A549 (cell line): ENCODE data around the gene STOM. TPM values are rescaled to one million over a fixed set of nuclear protein-coding genes. Genes with fewer than 3 reads are reported as not detected.

Source experiments
- ATAC-seq, 2 experiments: fragments of 200-7000 bp in 1 of 2; fragments of >200 bp in 1 of 2; cut with Nextera tagmentation in 1 of 2; cut with Tn5 transposase in 1 of 2; 3 replicates each; pipeline versions ENCODE4 v1.8.0 to v1.9.1; 2018 to 2020; ENCODE audit warnings: mild to moderate bottlenecking in 1 of 2, moderate library complexity in 1 of 2
- CTCF ChIA-PET: fragments of 300-600 bp; sonication (Branson Sonifier 250); formaldehyde crosslinking; extraction: SDS; loops from one replicate; lab custom pipeline; 2021; ENCODE audit warnings: antibody characterized with exemption, inconsistent platforms; lab: Yijun Ruan, JAX
- POLR2A ChIA-PET: fragments of 350-600 bp; formaldehyde crosslinking; extraction: SDS; loops from one replicate; lab custom pipeline; 2021; ENCODE audit warnings: antibody characterized with exemption, inconsistent platforms; lab: Yijun Ruan, JAX
- DNase-seq, 2 experiments: peaks; one replicate each; pipeline versions ENCODE4 v3.0.0 to v3.0.0-alpha.2; 2011 to 2016; ENCODE audit warnings: low read depth in 1 of 2, low spot score in 1 of 2
- FAIRE-seq: peaks from 2 replicates; lab custom pipeline; 2011; peaks lifted over from hg19 to GRCh38; lab: Jason Lieb, UNC
- H3K27ac ChIP-seq, 2 experiments: fragments of >200 bp; sonication (Bioruptor Twin); formaldehyde crosslinking; 3 replicates each; pipeline ENCODE4 v1.5.1; 2016 to 2017
- H3K4me1 ChIP-seq: fragments of >200 bp; sonication (Bioruptor Twin); formaldehyde crosslinking; 3 replicates; pipeline ENCODE4 v1.6.1; 2016
- H3K4me2 ChIP-seq: fragments of >200 bp; sonication (Bioruptor Twin); formaldehyde crosslinking; 3 replicates; pipeline ENCODE4 v1.6.1; 2016
- H3K4me3 ChIP-seq: fragments of >200 bp; sonication (Bioruptor Twin); formaldehyde crosslinking; 3 replicates; pipeline ENCODE4 v1.5.1; 2016
- H3K9me3 ChIP-seq: fragments of >200 bp; sonication (Bioruptor Twin); formaldehyde crosslinking; 3 replicates; pipeline ENCODE4 v1.6.1; 2016
- BHLHE40 ChIP-seq: IDR thresholded peaks from 2 replicates; pipeline ENCODE4 v1.6.1; 2012; ENCODE audit warnings: low read depth, low read length, inconsistent platforms
- CBX8 ChIP-seq: fragments of 200-600 bp; sonication (generic); IDR thresholded peaks from 2 replicates; pipeline ENCODE4 v1.6.1; 2016
- CHD2 ChIP-seq: fragments of 150-350 bp; IDR thresholded peaks from 2 replicates; pipeline ENCODE4 v1.6.1; 2014; ENCODE audit warnings: low read length; ENCODE audit not compliant: partially characterized antibody
- EHMT2 ChIP-seq: fragments of 200-600 bp; sonication (generic); IDR thresholded peaks from 2 replicates; pipeline ENCODE4 v1.6.1; 2016; ENCODE audit warnings: antibody characterized with exemption, low read depth, mild to moderate bottlenecking, moderate library complexity
- ESRRA ChIP-seq: fragments of 150-350 bp; IDR thresholded peaks from 2 replicates; pipeline ENCODE4 v1.6.1; 2014; ENCODE audit warnings: mild to moderate bottlenecking, low read length, borderline replicate concordance
- FOSB ChIP-seq: fragments of 250-450 bp; sonication (Bioruptor Pico); IDR thresholded peaks from 2 replicates; pipeline ENCODE4 v1.5.0; 2020; ENCODE audit warnings: mild to moderate bottlenecking, moderate library complexity
- FOXS1 ChIP-seq: fragments of 250-450 bp; sonication (Bioruptor Pico); IDR thresholded peaks from 2 replicates; pipeline ENCODE4 v1.5.0; 2020; ENCODE audit warnings: mild to moderate bottlenecking, moderate library complexity
- HEYL ChIP-seq: fragments of 250-450 bp; sonication (Bioruptor Pico); IDR thresholded peaks from 2 replicates; pipeline ENCODE4 v1.8.0; 2021; ENCODE audit warnings: mild to moderate bottlenecking, moderate library complexity
- HOXA7 ChIP-seq: fragments of 250-450 bp; sonication (Bioruptor Pico); IDR thresholded peaks from 2 replicates; pipeline ENCODE4 v1.5.0; 2020; ENCODE audit warnings: mild to moderate bottlenecking, moderate library complexity
- HOXB13 ChIP-seq: fragments of 250-450 bp; sonication (Bioruptor Pico); IDR thresholded peaks from 2 replicates; pipeline ENCODE4 v1.5.0; 2020; ENCODE audit warnings: low read depth, mild to moderate bottlenecking, moderate library complexity
- HOXB5 ChIP-seq: fragments of 250-450 bp; sonication (Bioruptor Pico); IDR thresholded peaks from 2 replicates; pipeline ENCODE4 v1.5.0; 2020; ENCODE audit warnings: mild to moderate bottlenecking, moderate library complexity
- JUN ChIP-seq, 2 experiments: fragments of >200 bp; sonication (Bioruptor Twin); formaldehyde crosslinking; IDR thresholded peaks; 2 replicates in 1 of 2; 3 replicates in 1 of 2; pipeline ENCODE4 v1.6.1; 2016 to 2017
- NFE2L2 ChIP-seq: fragments of 150-350 bp; conservative IDR thresholded peaks from 2 replicates; pipeline ENCODE4 v1.6.1; 2014; ENCODE audit warnings: low read length
- NPAS2 ChIP-seq: fragments of 250-450 bp; sonication (Bioruptor Pico); IDR thresholded peaks from 2 replicates; pipeline ENCODE4 v1.8.0; 2022; ENCODE audit warnings: mild to moderate bottlenecking, moderate library complexity, borderline replicate concordance
- PHF8 ChIP-seq: fragments of 200-600 bp; sonication (generic); IDR thresholded peaks from 2 replicates; pipeline ENCODE4 v1.6.1; 2016; ENCODE audit warnings: low read depth, mild to moderate bottlenecking, antibody characterized with exemption, moderate library complexity, borderline replicate concordance
- POLR2AphosphoS2 ChIP-seq: conservative IDR thresholded peaks from 2 replicates; pipeline ENCODE4 v1.6.1; 2012; ENCODE audit warnings: low read length, improper control_type of control experiment, inconsistent platforms
- SREBF2 ChIP-seq: fragments of 450-650 bp; IDR thresholded peaks from 2 replicates; pipeline ENCODE4 v1.6.1; 2014; ENCODE audit warnings: mild to moderate bottlenecking, moderate library complexity
- TP53 ChIP-seq: fragments of 250-450 bp; sonication (Bioruptor Pico); IDR thresholded peaks from 2 replicates; pipeline ENCODE4 v1.5.0; 2021; ENCODE audit warnings: mild to moderate bottlenecking, moderate library complexity
- WGBS: methylation state at CpG from one replicate; pipeline ENCODE4 v1.1.6; 2017; ENCODE audit errors: missing lambda C conversion rate; 5-methylcytosine and 5-hydroxymethylcytosine counted together
- polyA plus RNA-seq, 4 experiments: library from polyadenylated mRNA; depleted of rRNA in 3 of 4; stranded (reverse); fragments of >200 nt; fragmentation: RNase III in 1 of 4; extraction: RNeasy Plus Mini Kit Qiagen cat#74134 plus additional on column Dnase treatment in 1 of 4; gene quantifications; 2 replicates in 3 of 4; 3 replicates in 1 of 4; pipeline ENCODE4 v1.2.3, GENCODE V29; 2011 to 2017
- TF ChIP-seq, protein P1 (sequence below): IDR thresholded peaks from 2 replicates; pipeline ENCODE4 v1.6.1; 2012

STOM gene
- polyA plus RNA-seq, 2 of the 4 experiments (the other 2 are of a cell fraction): 83.3 to 246 TPM

DNA sequence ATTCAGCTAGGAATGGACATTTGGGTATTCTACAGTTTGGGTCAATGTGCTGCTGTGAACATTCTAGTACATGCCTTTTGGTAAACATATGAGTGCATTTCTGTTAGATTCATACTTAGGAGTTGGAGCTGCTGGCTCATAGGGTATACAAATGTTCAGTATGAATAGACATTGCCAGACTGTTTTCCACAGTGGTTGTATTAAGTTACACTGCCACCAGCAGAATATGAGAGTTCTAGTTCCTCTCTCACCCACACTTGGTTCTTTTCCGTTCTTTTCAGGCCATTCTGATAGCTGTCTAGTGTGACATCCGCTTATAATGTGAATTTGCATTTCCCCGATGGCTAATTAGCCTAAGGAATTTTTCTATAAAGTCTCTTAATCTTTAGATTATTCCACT lies 25.0 kb downstream of the STOM start:
- Histone ChIP-seq H3K4me3 (no peak overlapping the region), H3K4me1 (no peaks in the 10 kb centered on the region), H3K9me3 (no peaks in the 10 kb centered on the region), H3K27ac (no peak overlapping the region), H3K4me2 (no peak overlapping the region)
- ChIA-PET POLR2A (no interaction called here), CTCF (interaction anchor here (1.0 to 7.6 kb wide), 7 partner anchors 9 to 131 kb away, joined by 3 to 53 read pairs (median 3); no protein-coding TSS in a partner anchor)
- no peak for TF ChIP-seq NFE2L2
- no peak for TF ChIP-seq FOXS1
- TF ChIP-seq JUN (IDR thresholded peaks at IDR 0.05): no peak
- FAIRE-seq (no peak), DNase-seq (no peak), ATAC-seq (no peak)
- WGBS: 92% methylated on average over 3 of the region's 3 CpGs

DNA sequence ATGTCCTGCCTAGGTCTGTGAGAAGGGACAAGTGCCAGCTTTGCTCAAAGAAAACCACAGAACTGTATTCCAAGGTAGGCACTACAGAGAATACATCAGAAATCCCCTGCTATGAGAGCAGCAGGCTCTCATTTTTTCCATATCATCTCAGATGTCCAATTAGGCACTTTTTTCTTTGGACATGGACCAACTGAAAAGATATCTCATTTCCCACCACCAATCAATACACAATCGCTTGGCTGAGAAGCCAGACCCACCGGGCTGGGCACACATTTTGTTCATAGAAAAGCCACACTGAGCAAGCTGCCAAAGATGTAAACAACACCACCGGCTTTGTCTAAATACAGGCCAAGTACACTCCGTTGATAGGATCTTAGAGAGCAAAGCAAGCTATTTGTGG lies 25.9 kb downstream of the STOM start:
- no peak for TF ChIP-seq NFE2L2
- TF ChIP-seq, all 56 proteins: peak for 0
- H3K4me2 ChIP-seq: no peak overlapping the region
- ChIA-PET CTCF (interaction anchor here (0.8 to 7.6 kb wide), 5 partner anchors 10 to 131 kb away, joined by 3 to 53 read pairs (median 3); no protein-coding TSS in a partner anchor), POLR2A (interaction anchor here (1.2 kb wide), 1 partner anchor 24 kb away, joined by 3 read pairs; no protein-coding TSS in a partner anchor)
- H3K4me1 ChIP-seq: no peaks in the 10 kb centered on the region
- FAIRE-seq (no peak), ATAC-seq (no peak), DNase-seq (no peak)
- no peaks in the 10 kb centered on the region for H3K9me3 ChIP-seq
- whole genome bisulfite sequencing: 84% methylated on average over 4 of the region's 4 CpGs
- no peak overlapping the region for H3K27ac ChIP-seq
- H3K4me3 ChIP-seq: no peak overlapping the region

DNA sequence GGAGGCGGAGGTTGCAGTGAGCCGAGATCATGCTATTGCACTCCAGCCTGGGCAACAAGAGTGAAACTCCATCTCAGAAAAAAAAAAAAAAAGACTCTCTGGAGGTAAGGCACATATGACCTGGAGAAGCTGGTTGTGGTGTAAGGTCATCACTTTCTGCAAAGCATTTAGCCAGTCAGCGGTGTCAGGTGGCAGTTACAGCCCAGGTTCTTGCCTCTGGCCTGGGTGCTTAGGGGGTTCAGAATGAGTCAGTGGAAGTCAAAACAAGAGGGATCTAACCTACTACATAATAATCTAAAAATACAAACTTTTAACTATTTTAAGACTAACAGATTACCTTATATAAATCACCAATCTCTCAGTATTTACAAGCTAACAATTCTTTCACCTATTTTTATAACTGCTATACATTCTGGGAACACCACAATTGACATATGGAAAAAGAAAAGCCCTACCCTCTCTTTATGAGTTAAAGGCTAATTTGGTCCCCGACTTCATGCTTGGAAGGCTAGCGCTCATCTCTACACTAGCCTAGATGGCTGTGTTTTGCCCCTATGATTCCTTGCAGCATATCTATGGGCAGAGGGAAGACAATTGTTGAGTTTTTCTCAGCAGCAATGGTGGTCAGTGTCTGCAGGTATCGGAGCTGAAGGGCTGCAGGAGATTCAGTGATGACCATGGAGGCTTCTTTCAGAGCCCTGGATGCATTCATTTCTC lies 29.2 kb downstream of the STOM start:
- H3K4me3 ChIP-seq: no peak overlapping the region
- no peak overlapping the region for H3K27ac ChIP-seq
- ATAC-seq (no peak), FAIRE-seq (no peak), DNase-seq (no peak)
- ChIA-PET POLR2A (no interaction called here), CTCF (interaction anchor here (1.1 to 7.6 kb wide), 6 partner anchors 10 to 63 kb away, joined by 3 to 53 read pairs (median 6); no protein-coding TSS in a partner anchor)
- whole genome bisulfite sequencing: 94% methylated on average over 6 of the region's 6 CpGs
- no peaks in the 10 kb centered on the region for H3K4me1 ChIP-seq
- TF ChIP-seq TP53: no peak
- no peak for TF ChIP-seq BHLHE40
- TF ChIP-seq, protein P1, sequence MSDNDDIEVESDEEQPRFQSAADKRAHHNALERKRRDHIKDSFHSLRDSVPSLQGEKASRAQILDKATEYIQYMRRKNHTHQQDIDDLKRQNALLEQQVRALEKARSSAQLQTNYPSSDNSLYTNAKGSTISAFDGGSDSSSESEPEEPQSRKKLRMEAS: no peak
- TF ChIP-seq SREBF2: no peak
- TF ChIP-seq EHMT2: no peak
- TF ChIP-seq PHF8: no peak
- no peak for TF ChIP-seq ESRRA
- TF ChIP-seq HEYL (CRISPR knock-in tag): no peak
- no peak for TF ChIP-seq CBX8
- no peak for TF ChIP-seq NPAS2 (CRISPR knock-in tag)
- no peak for TF ChIP-seq FOSB (CRISPR knock-in tag)
- no peak for TF ChIP-seq CHD2
- no peak overlapping the region for H3K4me2 ChIP-seq
- H3K9me3 ChIP-seq: no peaks in the 10 kb centered on the region

DNA sequence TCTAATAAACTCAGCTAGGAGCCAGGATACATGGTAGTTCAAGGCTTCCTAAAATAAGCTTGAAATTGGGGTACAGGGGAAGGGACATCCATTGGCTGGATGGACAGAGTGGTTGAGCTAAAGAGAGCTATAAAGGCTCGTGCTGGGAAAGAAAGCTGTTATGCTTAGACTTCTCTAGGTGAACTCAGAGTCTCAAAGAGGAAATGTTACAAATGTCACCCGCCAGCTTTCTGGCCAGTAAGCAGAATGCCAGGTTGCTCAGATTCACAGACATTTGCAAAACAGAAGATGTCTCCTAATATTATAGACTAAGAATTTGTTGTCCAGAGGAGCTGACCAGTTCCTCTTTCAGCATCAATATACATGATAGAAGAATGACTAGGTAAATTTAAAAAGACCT lies 30.6 kb downstream of the STOM start:
- FAIRE-seq: no peak

DNA sequence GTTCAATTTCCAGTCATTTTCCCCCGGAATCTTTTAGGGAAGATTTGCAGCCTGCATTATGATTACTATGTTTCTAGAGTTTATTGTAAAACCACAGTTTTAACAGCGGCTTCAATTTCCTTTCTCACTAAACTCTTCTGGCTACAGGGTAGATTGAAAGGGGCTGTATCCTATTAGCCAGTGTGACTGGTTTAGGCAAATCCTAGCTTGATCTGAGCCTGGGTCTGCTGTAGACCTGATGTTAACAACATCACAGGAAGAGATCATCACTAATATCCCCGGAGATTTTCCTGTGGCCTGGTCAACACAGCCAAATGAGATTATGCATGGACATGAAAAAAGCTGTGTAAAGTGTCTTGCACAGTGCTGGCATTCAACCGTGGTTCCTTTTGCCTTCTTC lies 33.4 kb downstream of the STOM start:
- no peak for TF ChIP-seq HOXB13 (CRISPR knock-in tag)
- Histone ChIP-seq H3K4me1 (no peaks in the 10 kb centered on the region), H3K9me3 (no peaks in the 10 kb centered on the region), H3K4me2 (no peak overlapping the region), H3K4me3 (no peak overlapping the region), H3K27ac (no peak overlapping the region)
- DNase-seq (no peak), FAIRE-seq (no peak), ATAC-seq (no peak)
- CTCF ChIA-PET: interaction anchor here (0.8 to 3.6 kb wide), 2 partner anchors 16 to 63 kb away, joined by 3 to 25 read pairs; no protein-coding TSS in a partner anchor
- POLR2A ChIA-PET: no interaction called here
- 82% methylated on average over 4 of the region's 4 CpGs for WGBS

More for the DNA sequence above, 30.6 kb downstream of the STOM start:
- H3K4me3 ChIP-seq: no peak overlapping the region
- H3K4me2 ChIP-seq: no peak overlapping the region
- CTCF ChIA-PET: interaction anchor here (0.7 to 3.6 kb wide), 9 partner anchors 9 to 100 kb away, joined by 3 to 25 read pairs (median 5); no protein-coding TSS in a partner anchor
- no peak for TF ChIP-seq HOXA7 (CRISPR knock-in tag)
- TF ChIP-seq FOSB (CRISPR knock-in tag): no peak
- no peak for TF ChIP-seq POLR2AphosphoS2
- TF ChIP-seq HOXB5 (CRISPR knock-in tag): no peak
- H3K4me1 ChIP-seq: no peaks in the 10 kb centered on the region
- H3K27ac ChIP-seq: no peak overlapping the region
- no peaks in the 10 kb centered on the region for H3K9me3 ChIP-seq
- POLR2A ChIA-PET: interaction anchor here (0.5 kb wide), 1 partner anchor 16 kb away, joined by 4 read pairs; no protein-coding TSS in a partner anchor
- WGBS: 89% methylated on average over 2 of the region's 2 CpGs
- DNase-seq (no peak), ATAC-seq (no peak)
